IMR-90 (cell line): ENCODE measurements around the gene CA6. TPM values are rescaled to one million over a fixed set of nuclear protein-coding genes. Genes with fewer than 3 reads are reported as not detected.

Experiments used
- ATAC-seq: fragments of 200-7000 bp; cut with Tn5 transposase; 2 replicates; pipeline ENCODE4 v1.9.1; 2020; ENCODE audit warnings: low read depth, mild to moderate bottlenecking, moderate library complexity
- BruUV-seq: library from RNA; stranded (reverse); fragments of 400-500 nt; replicated peaks from 2 replicates; lab custom pipeline; 2021; lab: Mats Ljungman, UMichigan
- CTCF ChIA-PET: fragments of 300-600 bp; formaldehyde crosslinking; extraction: SDS; loops from one replicate; lab custom pipeline; 2021; ENCODE audit warnings: antibody characterized with exemption; lab: Yijun Ruan, JAX
- POLR2A ChIA-PET: fragments of 300-600 bp; sonication (Branson Sonifier 250); formaldehyde crosslinking; loops from one replicate; lab custom pipeline; 2022; ENCODE audit warnings: antibody characterized with exemption; ENCODE audit not compliant: unreplicated experiment; lab: Charles Lee
- DNase-seq: peaks from one replicate; pipeline ENCODE4 v3.0.0; 2013
- H2AFZ ChIP-seq: replicated peaks from 2 replicates; pipeline ENCODE3; 2013; ENCODE audit warnings: low read length, mild to moderate bottlenecking; ENCODE audit not compliant: poor library complexity
- H2AK5ac ChIP-seq: 2 replicates; pipeline ENCODE4 v1.6.1; 2013; ENCODE audit warnings: low read depth, low read length, inconsistent platforms
- H2AK9ac ChIP-seq: replicated peaks from 2 replicates; pipeline ENCODE3; 2013; ENCODE audit warnings: mild to moderate bottlenecking, low read depth, low read length, moderate library complexity; ENCODE audit not compliant: poor library complexity
- H2BK120ac ChIP-seq: 2 replicates; pipeline ENCODE4 v1.6.1; 2013; ENCODE audit warnings: low read depth, low read length, inconsistent platforms
- H2BK15ac ChIP-seq: 3 replicates; pipeline ENCODE4 v1.6.1; 2013; ENCODE audit warnings: low read depth, low read length, inconsistent platforms
- H2BK20ac ChIP-seq: 2 replicates; pipeline ENCODE4 v1.6.1; 2013; ENCODE audit warnings: low read depth, mild to moderate bottlenecking, inconsistent platforms, low read length, moderate library complexity
- H2BK5ac ChIP-seq: 2 replicates; pipeline ENCODE4 v1.6.1; 2013; ENCODE audit warnings: mild to moderate bottlenecking, low read depth, low read length, inconsistent platforms; ENCODE audit not compliant: poor library complexity, severe bottlenecking
- H3K14ac ChIP-seq: replicated peaks from 2 replicates; pipeline ENCODE4 v1.6.1; 2013; ENCODE audit warnings: low read depth, low read length, inconsistent platforms
- H3K18ac ChIP-seq: 2 replicates; pipeline ENCODE4 v1.6.1; 2013; ENCODE audit warnings: low read depth, low read length, control low read depth
- H3K23ac ChIP-seq: 2 replicates; pipeline ENCODE4 v1.6.1; 2013; ENCODE audit warnings: low read depth, low read length, inconsistent platforms
- H3K27ac ChIP-seq: 2 replicates; pipeline ENCODE4 v1.5.1; 2013; ENCODE audit warnings: mild to moderate bottlenecking, control low read depth, low read length; ENCODE audit not compliant: insufficient read depth
- H3K27me3 ChIP-seq: 2 replicates; pipeline ENCODE4 v1.6.1; 2013; ENCODE audit warnings: low read length; ENCODE audit not compliant: control insufficient read depth, insufficient read depth
- H3K36me3 ChIP-seq: 2 replicates; pipeline ENCODE4 v1.6.1; 2013; ENCODE audit warnings: low read length, mixed read lengths; ENCODE audit not compliant: control insufficient read depth, insufficient read depth
- H3K4ac ChIP-seq: 2 replicates; pipeline ENCODE4 v1.6.1; 2013; ENCODE audit warnings: low read depth, low read length, inconsistent platforms
- H3K4me1 ChIP-seq: 2 replicates; pipeline ENCODE4 v1.6.1; 2013; ENCODE audit warnings: low read length, mixed read lengths; ENCODE audit not compliant: control insufficient read depth, insufficient read depth
- H3K4me2 ChIP-seq: 2 replicates; pipeline ENCODE4 v1.6.1; 2013; ENCODE audit warnings: low read depth, mild to moderate bottlenecking, control low read depth, low read length, moderate library complexity
- H3K4me3 ChIP-seq: 2 replicates; pipeline ENCODE4 v1.5.1; 2013; ENCODE audit warnings: low read depth, mild to moderate bottlenecking, control low read depth, low read length, moderate library complexity; ENCODE audit not compliant: insufficient read depth
- H3K56ac ChIP-seq: 2 replicates; pipeline ENCODE4 v1.6.1; 2013; ENCODE audit warnings: low read length, inconsistent platforms; ENCODE audit not compliant: insufficient read depth; ENCODE audit errors: extremely low read depth
- H3K79me1 ChIP-seq, 2 experiments: 2 replicates each; pipeline ENCODE4 v1.6.1; 2013; ENCODE audit warnings: low read length in 2 of 2, inconsistent platforms in 1 of 2, low read depth in 1 of 2
- H3K9ac ChIP-seq: 2 replicates; pipeline ENCODE4 v1.6.1; 2013; ENCODE audit warnings: low read depth, low read length, control low read depth
- H3K9me1 ChIP-seq: 2 replicates; pipeline ENCODE4 v1.6.1; 2013; ENCODE audit warnings: low read length, inconsistent platforms; ENCODE audit not compliant: insufficient read depth
- H3K9me3 ChIP-seq: 2 replicates; pipeline ENCODE4 v1.6.1; 2013; ENCODE audit warnings: low read length; ENCODE audit not compliant: control insufficient read depth, insufficient read depth
- H4K20me1 ChIP-seq: 2 replicates; pipeline ENCODE4 v1.6.1; 2013; ENCODE audit warnings: low read length, inconsistent platforms; ENCODE audit not compliant: insufficient read depth
- H4K5ac ChIP-seq: 2 replicates; pipeline ENCODE4 v1.6.1; 2013; ENCODE audit warnings: mild to moderate bottlenecking, low read depth, low read length, control low read depth
- H4K8ac ChIP-seq, 2 experiments: 2 replicates each; pipeline ENCODE4 v1.6.1; 2013; ENCODE audit warnings: low read depth in 2 of 2, low read length in 2 of 2, control low read depth in 1 of 2, inconsistent platforms in 1 of 2
- H4K91ac ChIP-seq: 2 replicates; pipeline ENCODE4 v1.6.1; 2013; ENCODE audit warnings: low read depth, low read length, inconsistent platforms; ENCODE audit not compliant: insufficient read depth
- CHD1 ChIP-seq: IDR thresholded peaks from 2 replicates; pipeline ENCODE4 v1.6.1; 2012; ENCODE audit warnings: low read depth, low read length, improper control_type of control experiment
- ELK1 ChIP-seq: fragments of 150-350 bp; IDR thresholded peaks from 2 replicates; pipeline ENCODE4 v1.6.1; 2016; ENCODE audit warnings: low read depth, mild to moderate bottlenecking, low read length, moderate library complexity, borderline replicate concordance
- MAFK ChIP-seq: IDR thresholded peaks from 2 replicates; pipeline ENCODE4 v1.6.1; 2012; ENCODE audit warnings: low read depth, low read length, improper control_type of control experiment
- MAZ ChIP-seq: IDR thresholded peaks from 2 replicates; pipeline ENCODE4 v1.6.1; 2012; ENCODE audit warnings: low read depth, mild to moderate bottlenecking, low read length, improper control_type of control experiment, moderate library complexity, borderline replicate concordance
- MXI1 ChIP-seq: IDR thresholded peaks from 2 replicates; pipeline ENCODE4 v1.6.1; 2012; ENCODE audit warnings: low read depth, mild to moderate bottlenecking, low read length, moderate library complexity, borderline replicate concordance
- POLR2A ChIP-seq: IDR thresholded peaks from 2 replicates; pipeline ENCODE4 v1.6.1; 2012; ENCODE audit warnings: mild to moderate bottlenecking, low read depth, low read length
- RAD21 ChIP-seq: IDR thresholded peaks from 2 replicates; pipeline ENCODE4 v1.6.1; 2012; ENCODE audit warnings: low read length, improper control_type of control experiment
- SMC3 ChIP-seq: fragments of 150-350 bp; IDR thresholded peaks from 2 replicates; pipeline ENCODE4 v1.6.1; 2016; ENCODE audit warnings: low read depth, mild to moderate bottlenecking, antibody characterized with exemption, low read length, moderate library complexity
- USF2 ChIP-seq: fragments of 150-350 bp; IDR thresholded peaks from 2 replicates; pipeline ENCODE4 v1.6.1; 2017; ENCODE audit warnings: mild to moderate bottlenecking, antibody characterized with exemption, low read length, low read depth
- WGBS, 2 experiments: methylation state at CpG; one replicate each; pipeline versions ENCODE4 v1.1.5 to v1.1.7; 2013; ENCODE audit warnings: missing lambda C conversion rate in 2 of 2; ENCODE audit not compliant: insufficient read length in 1 of 2; ENCODE audit errors: extremely low coverage in 2 of 2; 5-methylcytosine and 5-hydroxymethylcytosine counted together
- dilution Hi-C: fragments of 300-500 bp; cut with HindIII; formaldehyde crosslinking; loops from one replicate; pipeline ENCODE4 v1.14.3; 2018; ENCODE audit warnings: low sequenced_read_pairs; ENCODE audit not compliant: unreplicated experiment
- in situ Hi-C: fragments of 300-500 bp; cut with MboI; formaldehyde crosslinking; loops from 3 replicates; pipeline ENCODE4 v1.14.3; 2019; ENCODE audit warnings: low sequenced_read_pairs, inconsistent platforms, mixed read lengths
- intact Hi-C: fragments of 100-400 bp; cut with micrococcal nuclease; formaldehyde crosslinking; loops from 2 replicates; pipeline ENCODE4 v1.10.0; 2022
- polyA plus RNA-seq, 3 experiments: library from polyadenylated mRNA; depleted of rRNA; stranded (reverse); fragments of >200 nt; gene quantifications; 2 replicates each; pipeline ENCODE4 v1.2.3, GENCODE V29; 2012; ENCODE audit warnings: low replicate concordance in 1 of 3
- total RNA-seq: library from RNA; depleted of rRNA; stranded (reverse); fragments of >200 nt; gene quantifications from 2 replicates; pipeline ENCODE4 v1.2.3, GENCODE V29; 2012

Gene CA6
- total and polyA plus RNA-seq, 2 of the 4 experiments (the other 2 are of a cell fraction): not detected

GRCh38 chr1:8943498-8944405 lies 1.9 kb upstream of the CA6 start:
- no peak for DNase-seq
- no peak overlapping the region for H4K5ac ChIP-seq
- TF ChIP-seq MAZ (no peak), MAFK (no peak), SMC3 (no peak), CHD1 (no peak), USF2 (no peak), MXI1 (no peak), ELK1 (no peak), RAD21 (no peak), POLR2A (no peak)
- H3K79me1 ChIP-seq: no peaks in the 10 kb centered on the region
- ChIA-PET CTCF (no interaction called here), POLR2A (no interaction called here)
- no peak overlapping the region for H4K91ac ChIP-seq
- H3K27me3 ChIP-seq: no peaks in the 10 kb centered on the region
- BruUV-seq: no TSS peak
- 88% methylated on average over 7 of the region's 16 CpGs; no CpG with 5 or more reads in 1 of the 2 experiments for WGBS, 2 experiments
- no peak overlapping the region for H3K14ac ChIP-seq
- no peaks in the 10 kb centered on the region for H3K36me3 ChIP-seq
- H4K8ac ChIP-seq: no peak overlapping the region
- no peak overlapping the region for H3K4ac ChIP-seq
- intact Hi-C loops (no loop called here), in situ Hi-C loops (no loop called here), dilution Hi-C loops (no loop called here)
- no peak overlapping the region for H3K4me2 ChIP-seq
- H3K4me3 ChIP-seq: no peak overlapping the region
- no peaks in the 10 kb centered on the region for H4K20me1 ChIP-seq
- no peak overlapping the region for H3K9ac ChIP-seq
- no peak overlapping the region for H3K23ac ChIP-seq
- H2BK120ac ChIP-seq: no peak overlapping the region; the same call in 1 of the 2 replicates
- no peak overlapping the region for H2AK9ac ChIP-seq
- H3K4me1 ChIP-seq: no peaks in the 10 kb centered on the region
- no peak overlapping the region for H2BK15ac ChIP-seq
- no peak overlapping the region for H3K56ac ChIP-seq
- peaks cover 5% of the 10 kb centered on the region for H3K9me3 ChIP-seq
- H2BK5ac ChIP-seq: no peak overlapping the region
- no peak overlapping the region for H3K27ac ChIP-seq
- no peak overlapping the region for H2BK20ac ChIP-seq
- no peaks in the 10 kb centered on the region for H3K9me1 ChIP-seq
- ATAC-seq: no peak
- peak overlapping the region; percentile 72 for H2AFZ ChIP-seq
- H2AK5ac ChIP-seq: no peak overlapping the region
- no peak overlapping the region for H3K18ac ChIP-seq
